KMS-11 (cell line): ENCODE results near the gene TMPRSS3.

Experiments
- H2AFZ ChIP-seq: fragments of 200-600 bp; sonication (generic); 2 replicates; pipeline ENCODE4 v1.6.1; 2016; ENCODE audit warnings: antibody characterized with exemption, mixed run types, low read depth
- H3K27ac ChIP-seq: fragments of 200-600 bp; sonication (generic); 2 replicates; pipeline ENCODE4 v1.6.1; 2016; ENCODE audit warnings: mild to moderate bottlenecking, mixed run types
- H3K27me3 ChIP-seq: fragments of 200-600 bp; sonication (generic); 2 replicates; pipeline ENCODE4 v1.6.1; 2017; ENCODE audit warnings: mild to moderate bottlenecking, low read depth, mixed run types, moderate library complexity; ENCODE audit not compliant: insufficient read depth
- H3K36me3 ChIP-seq: fragments of 200-600 bp; sonication (generic); 2 replicates; pipeline ENCODE4 v1.6.1; 2017; ENCODE audit warnings: mild to moderate bottlenecking, mixed run types; ENCODE audit not compliant: insufficient read depth
- H3K4me1 ChIP-seq: fragments of 200-600 bp; sonication (generic); 2 replicates; pipeline ENCODE4 v1.6.1; 2016; ENCODE audit warnings: mild to moderate bottlenecking, low read depth, mixed run types; ENCODE audit not compliant: poor library complexity, severe bottlenecking
- H3K4me2 ChIP-seq: fragments of 200-600 bp; sonication (generic); 2 replicates; pipeline ENCODE4 v1.7.0; 2016; ENCODE audit warnings: mild to moderate bottlenecking, mixed run types
- H3K4me3 ChIP-seq: fragments of 200-600 bp; sonication (generic); IDR thresholded peaks from 2 replicates; pipeline ENCODE4 v1.6.1; 2017; ENCODE audit warnings: low read depth, low read length, mixed read lengths; ENCODE audit not compliant: insufficient read depth
- H3K79me2 ChIP-seq: fragments of 200-600 bp; sonication (generic); 2 replicates; pipeline ENCODE4 v1.6.1; 2016; ENCODE audit warnings: low read depth, mixed run types; ENCODE audit not compliant: insufficient read depth
- H3K9ac ChIP-seq: fragments of 200-600 bp; sonication (generic); 2 replicates; pipeline ENCODE4 v1.6.1; 2016; ENCODE audit warnings: mild to moderate bottlenecking, mixed run types
- H4K20me1 ChIP-seq: fragments of 200-600 bp; sonication (generic); 2 replicates; pipeline ENCODE4 v1.6.1; 2016; ENCODE audit warnings: mild to moderate bottlenecking, mixed run types; ENCODE audit not compliant: insufficient read depth
- TF ChIP-seq, protein P1 (sequence below): fragments of 200-600 bp; sonication (generic); conservative IDR thresholded peaks from 2 replicates; pipeline ENCODE4 v1.6.1; 2017; ENCODE audit warnings: low read depth, mild to moderate bottlenecking, antibody characterized with exemption, low read length, moderate library complexity, mixed read lengths

Gene TMPRSS3

DNA sequence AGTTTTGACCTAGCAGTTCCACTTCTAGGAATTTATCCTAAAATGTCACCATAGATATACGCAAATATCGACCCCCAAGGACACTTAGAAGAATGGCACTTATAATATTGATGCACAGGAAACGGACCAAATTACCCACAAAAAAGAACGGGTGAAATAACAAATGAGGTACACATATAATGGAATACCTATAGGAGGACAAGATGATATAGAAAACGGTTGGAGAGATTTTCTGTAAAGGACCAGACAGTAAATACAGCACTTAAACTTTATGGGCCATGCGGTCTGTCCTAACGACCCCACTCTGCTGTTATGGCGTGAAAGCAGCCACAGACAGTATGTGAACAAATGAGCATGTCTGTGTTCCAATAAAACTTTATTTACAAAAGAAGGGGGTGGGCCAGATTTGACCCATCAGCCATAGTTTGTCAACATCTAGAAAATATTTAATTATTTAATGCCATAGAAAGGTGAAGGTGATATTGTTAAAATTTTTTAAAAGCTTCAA lies 2.4 kb downstream of the TMPRSS3 start:
- no peak overlapping the region for H3K4me2 ChIP-seq
- H3K4me1 ChIP-seq, result no peaks in the 10 kb centered on the region
- H3K36me3 ChIP-seq, result no peaks in the 10 kb centered on the region
- no peak overlapping the region for H3K27ac ChIP-seq
- no peak overlapping the region for H3K9ac ChIP-seq
- no peaks in the 10 kb centered on the region for H4K20me1 ChIP-seq
- no peaks in the 10 kb centered on the region for H3K79me2 ChIP-seq
- TF ChIP-seq, protein P1, sequence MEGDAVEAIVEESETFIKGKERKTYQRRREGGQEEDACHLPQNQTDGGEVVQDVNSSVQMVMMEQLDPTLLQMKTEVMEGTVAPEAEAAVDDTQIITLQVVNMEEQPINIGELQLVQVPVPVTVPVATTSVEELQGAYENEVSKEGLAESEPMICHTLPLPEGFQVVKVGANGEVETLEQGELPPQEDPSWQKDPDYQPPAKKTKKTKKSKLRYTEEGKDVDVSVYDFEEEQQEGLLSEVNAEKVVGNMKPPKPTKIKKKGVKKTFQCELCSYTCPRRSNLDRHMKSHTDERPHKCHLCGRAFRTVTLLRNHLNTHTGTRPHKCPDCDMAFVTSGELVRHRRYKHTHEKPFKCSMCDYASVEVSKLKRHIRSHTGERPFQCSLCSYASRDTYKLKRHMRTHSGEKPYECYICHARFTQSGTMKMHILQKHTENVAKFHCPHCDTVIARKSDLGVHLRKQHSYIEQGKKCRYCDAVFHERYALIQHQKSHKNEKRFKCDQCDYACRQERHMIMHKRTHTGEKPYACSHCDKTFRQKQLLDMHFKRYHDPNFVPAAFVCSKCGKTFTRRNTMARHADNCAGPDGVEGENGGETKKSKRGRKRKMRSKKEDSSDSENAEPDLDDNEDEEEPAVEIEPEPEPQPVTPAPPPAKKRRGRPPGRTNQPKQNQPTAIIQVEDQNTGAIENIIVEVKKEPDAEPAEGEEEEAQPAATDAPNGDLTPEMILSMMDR, result no peak
- H2AFZ ChIP-seq, result no peak overlapping the region
- H3K27me3 ChIP-seq, result peaks cover 27% of the 10 kb centered on the region; the same call in 1 of the 2 replicates
- H3K4me3 ChIP-seq, result no peak overlapping the region

DNA sequence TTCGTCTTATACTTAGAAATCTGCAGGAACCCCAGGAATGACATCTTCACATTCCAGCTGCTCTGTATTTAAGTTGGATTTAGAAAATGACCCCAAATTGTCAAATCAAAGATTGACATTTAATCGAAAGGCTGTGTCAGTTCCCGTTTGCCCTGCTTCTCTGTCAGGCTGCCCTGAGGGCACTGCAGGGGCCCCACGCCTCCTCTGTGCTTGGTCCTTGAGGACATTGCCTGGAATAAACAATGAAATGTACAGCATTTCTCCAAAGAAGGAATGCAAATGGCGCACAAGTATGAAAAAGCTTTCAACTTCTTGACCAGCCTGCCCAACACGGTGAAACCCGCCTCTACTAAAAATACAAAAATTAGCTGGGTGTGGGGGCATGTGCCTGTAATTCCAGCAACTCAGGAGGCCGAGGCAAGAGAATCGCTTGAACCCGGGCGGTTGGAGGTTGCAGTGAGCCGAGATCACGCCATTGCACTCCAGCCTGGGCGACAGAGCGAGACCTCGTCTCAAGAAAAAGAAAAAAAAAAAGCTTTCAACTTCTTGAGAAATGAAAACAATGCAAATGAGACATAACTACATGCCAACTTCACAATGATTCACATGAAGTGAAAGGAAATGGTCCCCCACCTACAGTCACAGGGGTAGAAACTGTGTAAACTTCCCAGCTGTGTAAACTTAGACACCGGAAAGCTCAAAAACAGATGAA lies 3.0 kb downstream of the TMPRSS3 start:
- H3K4me2 ChIP-seq, result no peak overlapping the region
- TF ChIP-seq, protein P1, result no peak

DNA sequence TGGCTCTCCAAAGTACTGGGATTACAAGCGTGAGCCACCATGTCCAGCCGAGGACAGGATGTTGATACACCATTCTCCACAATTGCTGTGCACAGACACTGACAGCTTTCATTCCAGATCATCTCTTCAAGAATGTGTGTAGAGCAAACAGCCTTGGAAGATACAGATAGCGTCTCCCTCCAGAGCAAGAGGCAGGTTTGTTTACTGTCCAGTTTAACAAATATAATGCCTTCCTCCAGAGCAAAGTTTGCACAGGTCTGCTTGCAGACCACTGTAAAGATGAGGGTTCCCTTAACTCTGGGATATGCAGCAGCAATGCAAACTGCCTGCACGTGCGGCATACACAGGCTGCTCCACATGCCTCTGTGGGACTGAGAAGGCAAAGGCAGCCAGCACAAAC lies 4.6 kb downstream of the TMPRSS3 start:
- Histone ChIP-seq H3K4me2 (no peak overlapping the region), H3K4me1 (no peaks in the 10 kb centered on the region), H4K20me1 (no peaks in the 10 kb centered on the region), H3K4me3 (no peak overlapping the region), H3K79me2 (no peaks in the 10 kb centered on the region), H3K27me3 (peaks cover 43% of the 10 kb centered on the region; the same call in 1 of the 2 replicates), H2AFZ (no peak overlapping the region), H3K9ac (no peak overlapping the region), H3K27ac (no peak overlapping the region), H3K36me3 (no peaks in the 10 kb centered on the region)
- TF ChIP-seq, protein P1, result no peak

More for the DNA sequence above, 3.0 kb downstream of the TMPRSS3 start:
- Histone ChIP-seq H3K9ac (no peak overlapping the region), H3K27ac (no peak overlapping the region), H3K4me3 (no peak overlapping the region), H3K36me3 (no peaks in the 10 kb centered on the region), H3K27me3 (peaks cover 30% of the 10 kb centered on the region; the same call in 1 of the 2 replicates), H3K79me2 (no peaks in the 10 kb centered on the region), H3K4me1 (no peaks in the 10 kb centered on the region), H2AFZ (no peak overlapping the region), H4K20me1 (no peaks in the 10 kb centered on the region)

DNA sequence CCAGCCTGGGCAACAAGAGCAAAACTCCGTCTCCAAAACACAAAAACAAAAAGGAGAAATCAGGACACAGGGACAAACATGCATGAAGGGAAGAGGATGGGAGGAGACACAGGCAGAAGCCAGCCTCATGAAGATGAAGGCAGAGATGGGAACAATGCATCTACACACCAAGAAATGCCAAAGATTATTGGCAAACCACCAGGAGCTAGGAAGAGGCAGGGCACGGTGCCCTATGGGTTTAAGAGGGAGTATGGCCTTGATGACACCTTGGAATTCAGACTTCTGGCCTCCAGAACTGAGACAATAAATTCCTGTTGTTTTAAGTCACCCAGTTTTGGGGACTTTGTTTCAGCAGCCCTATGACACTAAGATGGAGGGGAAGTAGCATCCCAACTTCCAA lies 5.2 kb downstream of the TMPRSS3 start:
- Histone ChIP-seq H3K79me2 (no peaks in the 10 kb centered on the region), H3K9ac (no peak overlapping the region), H3K36me3 (no peaks in the 10 kb centered on the region), H4K20me1 (no peaks in the 10 kb centered on the region), H3K4me3 (no peak overlapping the region), H3K4me2 (no peak overlapping the region), H3K27me3 (peaks cover 47% of the 10 kb centered on the region; the same call in 1 of the 2 replicates), H2AFZ (no peak overlapping the region), H3K4me1 (no peaks in the 10 kb centered on the region), H3K27ac (no peak overlapping the region)
- TF ChIP-seq, protein P1, result no peak
